GM12864 (cell line): Measurements from ENCODE around the gene ADI1.
A peak's percentile ranks its signal among the peaks of the same experiment; 100 is the strongest.

ENCODE experiments used
- DNase-seq: peaks from one replicate; pipeline ENCODE4 v3.0.0-alpha.2; 2011; ENCODE audit warnings: low read depth
- H3K4me3 ChIP-seq: 2 replicates; pipeline ENCODE4 v1.5.1; 2011; ENCODE audit warnings: mild to moderate bottlenecking, low read depth, low read length, control low read depth
- CTCF ChIP-seq: IDR thresholded peaks from 2 replicates; pipeline ENCODE4 v1.5.1; 2011; ENCODE audit warnings: low read depth, mild to moderate bottlenecking, moderate library complexity, low read length, control low read depth, inconsistent platforms; ENCODE audit errors: missing control alignments

The ADI1 gene

GRCh38 chr2:3536682-3537632 is 17.6 kb upstream of the ADI1 start:
- TF ChIP-seq CTCF, result peak; percentile 27
- DNase-seq, result no peak
- no peak overlapping the region for H3K4me3 ChIP-seq

- no peak overlapping the region for H3K4me3 ChIP-seq
- TF ChIP-seq CTCF, result no peak
- DNase-seq, result no peak
Observed at GRCh38 chr2:3535794-3536681, 16.7 kb upstream of the ADI1 start.

DNA sequence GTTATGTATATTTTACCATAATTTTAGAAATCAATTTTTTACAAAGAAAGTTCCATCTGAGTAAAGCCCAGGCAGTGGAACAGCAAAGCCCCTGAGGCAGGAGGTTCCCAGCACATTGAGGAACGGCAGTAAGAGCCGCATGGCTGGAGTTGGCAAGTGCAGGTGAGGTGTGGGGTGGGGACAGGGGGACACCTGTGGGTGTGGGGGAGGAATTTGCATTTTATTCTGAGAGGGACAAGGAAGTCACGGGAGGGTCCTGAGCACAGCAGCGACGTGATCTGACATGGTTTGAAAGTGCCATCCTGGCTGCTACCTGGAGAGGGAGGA is 16.1 kb upstream of the ADI1 start:
- H3K4me3 ChIP-seq, result no peak overlapping the region
- DNase-seq, result no peak
- TF ChIP-seq CTCF, result no peak

GRCh38 chr2:3534251-3534814 is 15.0 kb upstream of the ADI1 start:
- no peak for DNase-seq
- H3K4me3 ChIP-seq, result no peak overlapping the region
- no peak for TF ChIP-seq CTCF

DNA sequence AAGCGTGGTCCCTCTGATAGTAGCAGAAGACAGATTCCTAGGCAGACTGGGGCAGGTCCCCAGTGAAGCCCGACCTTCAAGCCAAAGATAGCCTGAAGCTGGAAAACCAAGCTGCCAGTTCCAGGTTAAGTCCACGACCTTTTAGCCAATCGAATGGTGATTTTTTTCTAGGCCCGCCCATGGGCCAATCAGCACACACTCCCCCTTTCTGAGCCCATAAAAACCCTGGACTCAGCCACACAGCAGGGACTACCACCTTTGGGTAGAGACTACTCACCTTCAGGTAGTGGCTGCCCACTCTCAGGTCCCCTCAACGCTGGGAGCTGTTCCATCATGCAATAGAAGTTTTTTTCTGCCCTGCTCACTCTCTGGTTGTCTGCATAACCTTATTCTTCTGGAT is 14.5 kb upstream of the ADI1 start:
- H3K4me3 ChIP-seq, result no peak overlapping the region
- TF ChIP-seq CTCF, result no peak
- DNase-seq, result no peak

DNA sequence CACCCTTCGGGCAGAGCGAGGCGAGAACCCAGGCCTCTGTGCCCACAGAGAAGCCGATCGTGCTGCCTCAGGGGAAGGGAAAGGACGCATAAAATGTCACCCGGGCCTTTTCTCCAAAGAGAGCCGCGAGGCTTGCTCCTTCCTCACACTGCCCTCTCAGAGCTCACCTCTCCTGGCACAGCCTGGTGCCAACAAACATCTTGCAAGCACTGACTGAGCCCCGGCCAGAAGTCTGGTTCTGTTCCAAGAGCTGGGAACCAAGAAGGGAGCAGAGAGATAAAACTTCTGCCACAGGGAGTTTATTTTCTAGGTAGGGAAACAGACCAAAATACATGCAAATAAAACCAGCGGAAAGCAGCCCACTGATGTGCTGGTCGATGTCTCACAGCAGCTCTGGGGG is 13.6 kb upstream of the ADI1 start:
- TF ChIP-seq CTCF, result no peak
- H3K4me3 ChIP-seq, result no peak overlapping the region
- DNase-seq, result no peak
